ENCODE results near the gene PSMA6. TPM values are rescaled to one million over a fixed set of nuclear protein-coding genes. Genes with fewer than 3 reads are reported as not detected.

Gene PSMA6
- total and polyA plus RNA-seq, 2 donors, result 124 to 138 TPM

GRCh38 chr14:35365130-35366055 is 73.2 kb downstream of the PSMA6 start:
- H3K4me1 ChIP-seq (ENCODE audit: insufficient read depth), result peaks cover 2% of the 10 kb centered on the region
- DNase-seq (ENCODE audit: extremely low spot score), result no peak
- no peaks in the 10 kb centered on the region for H3K36me3 ChIP-seq (ENCODE audit: insufficient read depth)
- WGBS, result 62% methylated on average over 13 of the region's 13 CpGs
- peak overlapping the region; percentile 48 for H3K27ac ChIP-seq (ENCODE audit: low read depth)
- no peak overlapping the region for H3K4me3 ChIP-seq (ENCODE audit: low read depth, low read length)

- 90% methylated on average over 12 of the region's 12 CpGs for WGBS
- Histone ChIP-seq H3K4me1 (ENCODE audit: insufficient read depth) (peaks cover 2% of the 10 kb centered on the region), H3K36me3 (ENCODE audit: insufficient read depth) (no peaks in the 10 kb centered on the region), H3K27ac (ENCODE audit: low read depth) (no peak overlapping the region), H3K4me3 (ENCODE audit: low read depth, low read length) (no peak overlapping the region)
- DNase-seq (ENCODE audit: extremely low spot score), result no peak
These were observed 73.9 kb downstream of the PSMA6 start for GRCh38 chr14:35366056-35366451.

- no peak overlapping the region for H3K4me3 ChIP-seq (ENCODE audit: low read depth, low read length)
- H3K27ac ChIP-seq (ENCODE audit: low read depth), result no peak overlapping the region
- no peaks in the 10 kb centered on the region for H3K36me3 ChIP-seq (ENCODE audit: insufficient read depth)
- no peak for DNase-seq (ENCODE audit: extremely low spot score)
- peaks cover 2% of the 10 kb centered on the region for H3K4me1 ChIP-seq (ENCODE audit: insufficient read depth)
- 88% methylated on average over 8 of the region's 8 CpGs for WGBS
These were observed 74.4 kb downstream of the PSMA6 start for GRCh38 chr14:35366521-35366976.

- 92% methylated on average over 5 of the region's 5 CpGs for WGBS
- DNase-seq (ENCODE audit: extremely low spot score), result no peak
- Histone ChIP-seq H3K4me3 (ENCODE audit: low read depth, low read length) (no peak overlapping the region), H3K27ac (ENCODE audit: low read depth) (no peak overlapping the region), H3K36me3 (ENCODE audit: insufficient read depth) (no peaks in the 10 kb centered on the region), H3K4me1 (ENCODE audit: insufficient read depth) (peaks cover 2% of the 10 kb centered on the region)
These were observed 74.8 kb downstream of the PSMA6 start for GRCh38 chr14:35367056-35367372.

Other genes with a start within 250 kb of the PSMA6 start
- gene FAM177A1, start 246.1 kb upstream of the PSMA6 start, total RNA-seq, result 49.5 TPM
- 72.6 TPM for gene FAM177A1, start 246.1 kb upstream of the PSMA6 start, polyA plus RNA-seq
- 66.2 TPM for gene PPP2R3C, start 170.4 kb upstream of the PSMA6 start, total RNA-seq
- gene PPP2R3C, start 170.4 kb upstream of the PSMA6 start, polyA plus RNA-seq, result 28.3 TPM
- gene PRORP, start 169.8 kb upstream of the PSMA6 start, total RNA-seq, result 28.8 TPM
- gene PRORP, start 169.8 kb upstream of the PSMA6 start, polyA plus RNA-seq, result 12.4 TPM
- 105 TPM for gene NFKBIA, start 112.4 kb downstream of the PSMA6 start, total RNA-seq
- 202 TPM for gene NFKBIA, start 112.4 kb downstream of the PSMA6 start, polyA plus RNA-seq
- 0.11 TPM for gene INSM2, start 241.8 kb downstream of the PSMA6 start, total RNA-seq
- not detected for gene INSM2, start 241.8 kb downstream of the PSMA6 start, polyA plus RNA-seq